ENCODE results near the gene C2orf72. TPM values are rescaled to one million over a fixed set of nuclear protein-coding genes. Genes with fewer than 3 reads are reported as not detected.
A peak's percentile ranks its signal among the peaks of the same experiment; 100 is the strongest.

Gene C2orf72
- total RNA-seq, 3 donors from 2014 or later: 0.16 to 7.2 (median 1.3) TPM

DNA sequence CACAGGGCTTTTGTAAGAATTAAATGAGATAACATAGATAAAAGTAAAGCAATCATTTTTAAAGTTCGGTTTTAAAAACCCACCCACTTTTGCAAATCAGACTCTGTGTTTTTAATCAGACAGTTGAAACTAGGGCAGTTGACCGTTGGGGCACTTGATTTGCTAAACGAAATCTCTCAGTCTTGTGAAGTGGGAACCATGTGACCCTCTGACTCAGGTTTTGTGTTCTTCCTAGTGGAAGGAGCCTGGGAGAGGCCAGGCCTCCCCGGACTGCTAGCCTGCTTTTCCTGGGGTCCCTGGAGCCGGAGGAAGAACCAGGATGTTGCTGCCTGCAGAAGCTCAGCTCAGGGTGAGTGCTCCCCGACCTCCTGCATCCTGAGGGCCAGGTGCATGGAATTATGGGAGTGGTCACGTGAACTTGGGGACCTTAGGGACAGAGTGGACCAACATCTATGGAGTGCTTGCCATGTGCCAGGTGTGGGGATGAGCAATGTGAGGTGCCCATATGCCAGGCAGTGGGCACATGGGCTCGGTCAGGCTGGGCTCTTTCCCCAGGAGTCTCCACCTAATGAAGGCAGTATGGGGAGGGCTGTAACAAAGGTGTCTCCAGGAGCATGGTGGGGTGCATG is 3.9 kb downstream of the C2orf72 start:
- Histone ChIP-seq H3K27me3 (peaks cover 0 to 15% of the 10 kb centered on the region in 2 donors), H3K9me3 (no peaks in the 10 kb centered on the region), H3K27ac (no peak overlapping the region), H3K4me1 (no peaks in the 10 kb centered on the region), H3K36me3 (no peaks in the 10 kb centered on the region), H3K4me3 (no peak overlapping the region)
- TF ChIP-seq POLR2AphosphoS5 (IDR thresholded peaks at IDR 0.05): no peak
- TF ChIP-seq, protein P1, sequence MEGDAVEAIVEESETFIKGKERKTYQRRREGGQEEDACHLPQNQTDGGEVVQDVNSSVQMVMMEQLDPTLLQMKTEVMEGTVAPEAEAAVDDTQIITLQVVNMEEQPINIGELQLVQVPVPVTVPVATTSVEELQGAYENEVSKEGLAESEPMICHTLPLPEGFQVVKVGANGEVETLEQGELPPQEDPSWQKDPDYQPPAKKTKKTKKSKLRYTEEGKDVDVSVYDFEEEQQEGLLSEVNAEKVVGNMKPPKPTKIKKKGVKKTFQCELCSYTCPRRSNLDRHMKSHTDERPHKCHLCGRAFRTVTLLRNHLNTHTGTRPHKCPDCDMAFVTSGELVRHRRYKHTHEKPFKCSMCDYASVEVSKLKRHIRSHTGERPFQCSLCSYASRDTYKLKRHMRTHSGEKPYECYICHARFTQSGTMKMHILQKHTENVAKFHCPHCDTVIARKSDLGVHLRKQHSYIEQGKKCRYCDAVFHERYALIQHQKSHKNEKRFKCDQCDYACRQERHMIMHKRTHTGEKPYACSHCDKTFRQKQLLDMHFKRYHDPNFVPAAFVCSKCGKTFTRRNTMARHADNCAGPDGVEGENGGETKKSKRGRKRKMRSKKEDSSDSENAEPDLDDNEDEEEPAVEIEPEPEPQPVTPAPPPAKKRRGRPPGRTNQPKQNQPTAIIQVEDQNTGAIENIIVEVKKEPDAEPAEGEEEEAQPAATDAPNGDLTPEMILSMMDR (IDR thresholded peaks at IDR 0.05): no peak
- TF ChIP-seq POLR2A (IDR thresholded peaks at IDR 0.05): no peak
- intact Hi-C loops (cut with DNase I; ENCODE audit: low total_unique reads): no loop called here
- DNase-seq (ENCODE audit: low spot score in 2 of 2): no peak

DNA sequence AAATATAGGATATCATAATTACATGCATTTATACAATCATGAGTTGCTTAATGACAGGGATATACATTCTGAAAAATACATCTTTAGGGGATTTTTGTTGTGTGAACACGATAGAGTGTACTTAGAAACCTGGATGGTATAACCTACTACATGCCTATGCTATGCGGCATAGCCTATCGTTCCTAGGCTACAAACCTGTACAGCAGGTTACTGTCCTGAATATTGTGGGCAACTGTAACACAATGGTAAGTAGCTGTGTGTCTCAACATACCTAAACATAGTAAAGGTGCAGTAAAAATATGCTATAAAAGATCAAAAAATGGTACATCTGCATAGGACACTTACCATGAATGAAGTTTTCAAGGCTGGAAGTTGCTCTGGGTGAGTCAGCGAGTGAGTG is 6.5 kb downstream of the C2orf72 start:
- no peaks in the 10 kb centered on the region for H3K9me3 ChIP-seq
- TF ChIP-seq POLR2A (IDR thresholded peaks at IDR 0.05) (no peak), POLR2AphosphoS5 (IDR thresholded peaks at IDR 0.05) (no peak)
- TF ChIP-seq, protein P1 (IDR thresholded peaks at IDR 0.05): no peak
- intact Hi-C loops (cut with DNase I; ENCODE audit: low total_unique reads): no loop called here
- H3K4me3 ChIP-seq: no peak overlapping the region
- no peak for DNase-seq (ENCODE audit: low spot score in 2 of 2)
- no peaks in the 10 kb centered on the region for H3K4me1 ChIP-seq
- no peak overlapping the region for H3K27ac ChIP-seq
- peaks cover 0 to under 1% of the 10 kb centered on the region in 2 donors for H3K27me3 ChIP-seq
- H3K36me3 ChIP-seq: no peaks in the 10 kb centered on the region

DNA sequence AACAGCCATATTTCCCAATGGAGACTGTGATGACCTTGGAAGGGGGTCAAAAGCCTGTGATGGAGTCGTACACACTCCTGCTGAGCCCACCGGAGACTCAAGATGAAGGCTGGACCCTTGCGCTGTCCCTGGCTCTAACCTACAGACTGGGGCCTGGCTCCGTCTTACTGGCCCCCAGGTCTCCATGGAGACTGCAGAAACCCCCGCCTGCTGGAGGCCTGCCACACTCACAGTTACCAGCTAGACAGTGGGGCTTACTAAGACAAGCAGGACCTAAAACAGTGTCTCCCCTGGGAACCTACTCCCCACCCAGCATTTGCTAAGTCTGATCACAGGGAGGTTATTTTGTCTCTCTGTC is 9.6 kb downstream of the C2orf72 start:
- intact Hi-C loops (cut with DNase I; ENCODE audit: low total_unique reads): no loop called here
- no peak for DNase-seq (ENCODE audit: low spot score in 2 of 2)
- no peaks in the 10 kb centered on the region for H3K27me3 ChIP-seq
- no peaks in the 10 kb centered on the region for H3K36me3 ChIP-seq
- H3K27ac ChIP-seq: no peak overlapping the region
- H3K4me1 ChIP-seq: peaks cover 0 to 6% of the 10 kb centered on the region in 2 donors
- no peaks in the 10 kb centered on the region for H3K9me3 ChIP-seq
- no peak overlapping the region for H3K4me3 ChIP-seq
- TF ChIP-seq, protein P1 (IDR thresholded peaks at IDR 0.05): no peak
- TF ChIP-seq POLR2AphosphoS5 (IDR thresholded peaks at IDR 0.05) (no peak), POLR2A (IDR thresholded peaks at IDR 0.05) (no peak)

DNA sequence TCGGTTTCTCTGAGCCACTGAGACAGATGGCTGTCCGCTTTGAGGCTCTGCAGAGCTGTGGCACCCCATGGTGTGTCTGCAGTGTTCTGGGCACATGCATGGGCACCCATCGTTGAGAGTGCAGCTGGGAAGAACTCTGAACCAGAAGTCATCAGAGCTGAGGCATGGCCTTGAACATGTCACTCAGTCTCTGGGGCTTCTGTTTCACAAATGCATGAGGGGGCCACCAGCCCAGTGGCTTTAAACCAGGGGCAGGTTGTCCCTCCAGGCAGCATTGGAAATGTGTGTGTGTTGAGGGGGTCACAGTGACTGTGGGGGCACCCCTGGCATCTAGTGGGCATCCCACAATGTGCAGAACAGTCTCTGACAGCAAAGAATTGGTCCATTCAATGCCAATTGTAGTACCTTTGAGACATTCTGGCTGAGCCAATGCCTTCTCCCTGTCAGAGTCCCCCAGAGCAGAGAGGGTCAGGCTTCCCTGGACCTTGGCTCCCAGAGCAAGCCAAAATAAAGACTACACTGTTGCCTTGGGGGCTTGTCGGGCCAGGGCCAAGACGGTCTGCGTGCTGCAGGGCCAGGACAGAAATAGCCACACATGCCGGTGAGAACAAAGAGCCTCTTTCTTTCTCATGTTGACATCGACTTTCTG is 10.1 kb downstream of the C2orf72 start:
- intact Hi-C loops (cut with DNase I; ENCODE audit: low total_unique reads): no loop called here
- Histone ChIP-seq H3K4me3 (no peak overlapping the region), H3K9me3 (no peaks in the 10 kb centered on the region), H3K27ac (peak overlapping the region in 1 of 2 donors; percentile 30), H3K4me1 (peaks cover 0 to 6% of the 10 kb centered on the region in 2 donors), H3K36me3 (no peaks in the 10 kb centered on the region), H3K27me3 (no peaks in the 10 kb centered on the region)
- TF ChIP-seq POLR2A (IDR thresholded peaks at IDR 0.05): no peak
- TF ChIP-seq, protein P1 (IDR thresholded peaks at IDR 0.05): no peak
- TF ChIP-seq POLR2AphosphoS5 (IDR thresholded peaks at IDR 0.05): no peak
- DNase-seq (ENCODE audit: low spot score in 2 of 2): no peak

All from breast epithelium (tissue), 4 donors.